HG03558 (cell line): Measurements from ENCODE around the gene ERLIN1.
A peak's percentile ranks its signal among the peaks of the same experiment; 100 is the strongest.

ENCODE experiments used
- ATAC-seq: cut with Tn5 transposase; IDR thresholded peaks from one replicate; pipeline ENCODE4 v1.9.1; 2021; ENCODE audit warnings: moderate number of reproducible peaks; ENCODE audit not compliant: unreplicated experiment; ENCODE audit errors: extremely low read depth

ERLIN1 gene

DNA sequence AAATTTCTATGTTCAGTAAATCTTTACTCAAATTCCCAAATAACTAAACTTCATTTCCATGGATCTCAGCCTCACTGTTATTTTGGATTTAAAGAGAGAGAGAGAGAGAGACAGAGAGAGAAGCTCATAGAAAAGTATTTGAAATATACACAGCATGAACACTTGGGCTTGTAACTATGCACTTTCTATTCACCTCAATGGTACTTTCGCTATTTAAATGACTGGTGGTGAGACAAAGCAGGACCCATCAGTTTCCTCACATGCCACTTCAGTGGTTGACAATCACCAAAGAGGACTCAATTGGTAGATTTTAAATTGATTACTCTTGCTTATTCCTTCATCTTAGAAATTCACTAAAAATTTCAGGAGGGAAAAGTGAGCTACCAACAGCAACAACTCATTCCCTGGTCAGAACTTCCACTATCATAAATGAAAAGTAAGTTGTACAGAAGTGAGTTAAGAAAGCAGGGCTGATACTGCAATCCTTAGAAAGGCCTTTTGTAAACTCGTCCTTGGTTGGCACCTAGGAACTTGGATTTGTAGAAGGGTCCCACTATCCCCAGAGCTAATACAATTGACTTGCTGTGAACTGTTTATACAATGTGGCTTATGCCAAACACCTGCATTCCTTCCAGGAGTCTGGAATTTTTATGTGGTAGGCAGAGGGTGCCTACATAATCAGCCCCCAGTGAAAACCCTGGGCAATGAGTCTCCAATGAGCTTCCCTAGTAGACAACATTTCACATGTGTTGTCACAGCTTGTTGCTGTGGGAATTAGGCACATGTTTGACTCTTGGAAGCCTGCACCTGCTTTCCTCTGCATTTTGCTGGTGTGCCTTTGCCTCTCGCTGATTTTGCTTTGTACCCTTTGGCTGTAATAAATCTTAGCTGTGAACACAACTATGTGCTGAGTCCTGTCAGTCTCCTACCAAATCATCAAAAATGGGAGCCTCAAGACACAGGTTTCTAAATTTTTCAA lies 10.8 kb downstream of the ERLIN1 start:
- peak; percentile 51 for ATAC-seq

- no peak for ATAC-seq
These were observed 12.8 kb downstream of the ERLIN1 start for GRCh38 chr10:100173035-100173434.

- no peak for ATAC-seq
These were observed 13.5 kb downstream of the ERLIN1 start for GRCh38 chr10:100172349-100172748.

DNA sequence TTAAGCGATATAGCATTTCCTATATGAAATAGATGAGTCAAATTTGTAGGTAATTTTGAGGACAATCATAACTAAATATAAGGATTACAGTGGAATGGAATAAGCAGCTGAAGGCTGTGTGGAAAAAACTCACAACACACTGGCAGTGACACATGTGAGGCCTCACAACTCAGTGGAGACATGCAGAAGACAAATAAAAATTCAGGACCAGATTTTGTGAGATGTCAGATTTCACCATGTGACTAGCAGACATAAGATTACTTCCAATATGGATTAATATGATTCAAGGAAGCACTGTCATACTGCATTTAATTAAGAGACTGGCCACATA lies 17.6 kb downstream of the ERLIN1 start:
- no peak for ATAC-seq

DNA sequence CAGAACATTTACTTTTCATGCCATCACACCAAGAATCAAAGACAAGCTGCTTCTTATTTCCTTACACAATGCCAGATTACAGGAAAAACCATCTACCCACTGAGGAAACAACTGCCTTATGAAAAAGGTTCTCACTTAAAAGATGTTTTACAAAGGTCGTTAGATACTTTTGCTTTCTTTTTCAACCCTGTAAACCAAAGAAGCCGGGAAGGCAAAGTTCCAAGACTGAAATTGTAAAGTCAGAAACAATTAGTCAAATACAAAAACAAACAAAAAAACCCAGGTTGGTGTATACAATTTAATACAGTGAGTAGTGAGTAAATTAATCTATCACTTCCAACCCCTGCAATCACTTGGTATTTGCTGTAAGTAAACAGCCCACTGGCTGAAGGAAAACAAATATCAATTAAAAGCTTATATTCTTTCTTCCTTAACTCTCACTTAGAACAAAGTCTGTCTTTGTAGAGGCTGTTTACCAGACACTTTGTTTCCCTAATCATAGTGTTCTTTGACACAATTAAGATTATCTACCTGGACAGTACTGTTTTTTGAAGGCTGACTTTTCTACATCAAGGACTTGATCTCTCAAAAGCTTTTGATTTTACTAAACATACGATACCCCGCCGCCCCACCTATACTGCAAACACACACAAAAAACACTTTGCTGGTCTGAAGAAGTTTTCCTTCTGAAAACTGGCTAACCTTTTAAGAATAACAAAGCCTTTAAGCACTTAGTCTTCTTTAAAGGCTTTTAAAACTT lies 18.1 kb downstream of the ERLIN1 start:
- no peak for ATAC-seq

DNA sequence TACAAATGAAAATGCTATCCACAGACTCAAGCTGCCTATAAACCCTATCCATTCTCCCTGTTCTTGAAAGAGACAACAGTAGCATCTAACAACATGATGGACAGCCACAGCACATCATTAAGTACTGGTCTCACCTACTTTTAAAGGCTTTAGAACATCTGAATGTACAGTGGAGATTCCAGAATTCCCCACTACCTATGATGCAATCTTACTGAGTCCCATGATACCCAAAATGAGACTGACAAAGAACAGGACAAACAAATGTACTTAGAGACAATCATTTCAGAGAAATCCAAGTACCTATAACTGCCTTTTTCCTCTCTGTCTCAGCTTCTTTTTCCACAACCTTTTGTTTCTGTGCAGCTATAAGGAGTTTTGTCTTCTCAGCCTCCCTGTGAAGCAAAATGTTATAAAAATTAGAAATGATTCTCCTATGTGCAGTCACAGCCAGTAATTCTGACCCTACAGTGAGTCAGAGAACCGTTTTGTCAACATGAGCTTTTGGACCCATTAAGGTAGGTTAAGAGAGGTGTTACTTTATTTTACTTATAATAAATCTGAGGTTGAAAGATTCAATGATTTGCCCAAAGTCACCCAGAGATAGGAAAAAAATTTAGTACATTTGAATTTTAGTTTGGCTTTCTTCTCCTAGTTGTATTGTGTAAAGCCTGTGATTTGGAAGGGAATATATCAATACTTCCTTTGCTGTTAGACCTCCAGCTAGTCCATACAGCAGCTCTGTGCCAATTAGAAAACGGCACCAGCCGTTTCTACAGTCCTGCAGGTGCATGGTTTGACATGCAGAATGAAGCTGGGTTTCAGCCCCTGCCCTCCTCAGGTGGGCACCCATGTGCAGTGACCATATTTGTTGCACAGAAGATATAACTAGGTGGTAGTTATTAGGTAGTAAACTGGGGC lies 21.9 kb downstream of the ERLIN1 start:
- no peak for ATAC-seq

- ATAC-seq: no peak
These were observed 23.1 kb downstream of the ERLIN1 start for GRCh38 chr10:100162696-100163095.

GRCh38 chr10:100158044-100158805 lies 27.6 kb downstream of the ERLIN1 start:
- peak; percentile 90 for ATAC-seq

- no peak for ATAC-seq
These were observed 28.7 kb downstream of the ERLIN1 start for GRCh38 chr10:100157156-100157555.

DNA sequence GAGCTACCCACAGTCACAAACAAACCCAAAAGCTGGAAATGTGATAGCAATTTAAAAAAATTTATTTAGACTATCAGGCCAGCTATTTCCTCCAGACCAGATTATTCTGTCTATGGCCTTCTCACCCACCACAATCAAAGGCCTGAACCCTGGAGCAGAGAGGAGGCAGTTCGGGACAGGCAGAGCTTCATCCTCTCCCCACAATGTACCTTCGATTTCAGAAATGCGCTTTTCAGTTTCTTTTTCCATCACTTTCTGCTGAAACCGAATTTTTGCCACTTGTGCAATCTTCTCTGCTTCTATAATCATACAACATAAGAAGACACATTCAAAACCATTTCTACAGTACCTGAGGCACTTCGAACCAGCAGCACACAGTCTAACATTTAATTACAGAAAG lies 29.9 kb downstream of the ERLIN1 start:
- no peak for ATAC-seq

DNA sequence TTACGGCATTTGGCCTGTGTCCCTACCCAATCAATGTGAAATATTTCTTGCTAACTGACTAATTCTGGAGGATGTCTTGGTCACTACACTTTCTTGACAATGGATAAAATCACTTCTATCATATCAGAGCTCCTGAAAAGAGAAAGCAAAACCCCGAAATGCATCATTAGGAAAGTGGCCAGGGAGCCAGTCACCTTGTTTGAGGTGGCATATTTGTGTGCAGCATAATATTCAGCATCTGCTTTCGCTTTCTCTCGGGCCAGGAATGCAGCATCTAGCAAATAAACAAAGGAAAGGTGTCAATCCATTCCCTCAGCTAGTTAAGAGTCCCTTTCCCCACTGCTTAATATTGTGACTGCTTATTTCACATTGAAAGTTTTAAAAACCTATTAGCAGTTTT lies 31.2 kb downstream of the ERLIN1 start:
- no peak for ATAC-seq

DNA sequence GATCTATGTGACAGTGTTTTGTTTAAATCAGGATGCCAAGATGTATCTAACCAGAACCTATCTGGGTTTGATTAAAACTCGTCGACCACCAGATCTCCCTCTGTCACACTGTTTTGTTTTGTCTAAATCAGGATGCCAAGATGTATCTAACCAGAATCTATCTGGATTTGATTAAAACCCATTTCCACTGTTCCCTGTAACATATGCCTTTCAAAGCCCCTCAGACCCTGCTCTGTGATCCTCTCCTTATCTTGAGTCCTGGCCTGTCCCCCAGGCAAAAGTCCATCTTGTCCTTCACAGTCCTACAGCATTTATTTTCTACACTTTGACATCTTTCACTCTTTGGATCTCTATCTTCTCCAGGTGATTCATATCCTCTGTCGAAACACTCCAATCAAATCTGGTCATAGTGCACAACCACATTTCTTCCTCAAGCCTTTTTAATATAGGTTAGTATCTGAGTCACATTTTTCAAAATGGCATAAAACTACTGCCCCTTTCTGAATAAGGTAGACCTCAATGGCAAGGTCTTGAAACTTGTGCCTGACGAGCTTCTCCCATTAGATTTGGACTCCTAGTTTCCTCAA lies 32.5 kb downstream of the ERLIN1 start:
- ATAC-seq: no peak

DNA sequence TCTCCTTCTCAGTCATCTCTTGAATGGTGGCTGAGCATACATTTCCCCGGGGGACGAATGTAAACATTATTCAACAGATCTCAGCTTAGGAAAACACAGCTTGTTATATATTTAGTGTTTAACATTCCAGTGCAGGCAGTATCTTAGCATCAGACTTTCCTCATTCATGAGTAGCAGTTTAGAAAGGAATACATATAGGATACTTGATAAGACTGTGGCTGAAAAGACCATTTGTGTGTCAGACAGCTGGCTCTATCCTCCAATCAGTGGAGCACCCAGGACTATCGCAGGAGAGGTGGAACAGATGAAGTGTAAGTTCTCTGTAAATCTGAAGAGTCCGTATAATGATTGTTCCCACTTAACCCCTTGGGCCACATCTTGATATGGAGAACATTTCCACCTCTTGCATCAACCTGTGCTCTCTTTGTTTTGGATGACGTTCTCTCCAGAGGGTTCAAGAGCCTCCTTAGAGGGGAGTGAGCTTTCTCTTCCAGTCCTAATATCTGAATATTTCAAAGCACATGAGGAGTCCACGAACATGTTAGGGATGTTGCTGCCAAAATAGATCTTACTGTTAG lies 34.0 kb downstream of the ERLIN1 start:
- no peak for ATAC-seq

GRCh38 chr10:100148353-100149211 lies 37.2 kb downstream of the ERLIN1 start:
- ATAC-seq: peak; percentile 56

DNA sequence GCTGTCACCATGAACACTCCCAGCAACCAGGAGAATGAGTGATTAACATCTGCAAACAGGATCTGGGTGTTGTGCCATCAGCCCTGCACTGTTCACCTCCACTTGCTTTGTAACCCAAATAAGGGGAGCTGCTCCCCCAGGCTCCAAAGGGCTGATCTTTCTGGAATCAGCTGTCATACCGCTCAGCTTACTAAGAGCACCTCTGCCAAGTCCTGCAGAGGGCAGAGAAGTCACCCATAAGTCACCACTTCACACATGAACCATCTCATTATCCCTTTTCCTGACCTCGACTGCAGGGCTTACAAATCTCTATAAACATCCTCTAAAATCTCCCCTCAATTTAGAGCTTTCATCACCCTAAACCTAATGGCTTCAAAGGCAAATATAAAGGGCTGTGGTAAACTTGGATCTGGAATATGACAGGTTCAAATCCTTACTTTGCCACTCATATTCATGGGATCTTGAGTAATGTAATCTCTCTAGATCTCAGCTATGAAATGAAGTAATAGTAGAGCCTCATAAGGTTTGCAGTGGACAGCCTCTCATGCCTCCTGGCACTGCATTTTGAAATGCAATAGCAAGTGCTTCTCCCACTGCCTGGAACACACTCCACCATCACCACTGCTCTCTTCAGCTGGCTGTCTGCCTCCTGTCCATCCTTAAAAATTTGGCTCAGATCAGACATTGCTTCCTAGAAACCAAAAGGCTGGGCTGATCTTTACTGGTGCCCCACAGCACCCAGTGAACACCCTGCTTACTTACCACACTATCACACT lies 38.8 kb downstream of the ERLIN1 start:
- ATAC-seq: no peak

GRCh38 chr10:100146398-100146797 lies 39.4 kb downstream of the ERLIN1 start:
- ATAC-seq: no peak

DNA sequence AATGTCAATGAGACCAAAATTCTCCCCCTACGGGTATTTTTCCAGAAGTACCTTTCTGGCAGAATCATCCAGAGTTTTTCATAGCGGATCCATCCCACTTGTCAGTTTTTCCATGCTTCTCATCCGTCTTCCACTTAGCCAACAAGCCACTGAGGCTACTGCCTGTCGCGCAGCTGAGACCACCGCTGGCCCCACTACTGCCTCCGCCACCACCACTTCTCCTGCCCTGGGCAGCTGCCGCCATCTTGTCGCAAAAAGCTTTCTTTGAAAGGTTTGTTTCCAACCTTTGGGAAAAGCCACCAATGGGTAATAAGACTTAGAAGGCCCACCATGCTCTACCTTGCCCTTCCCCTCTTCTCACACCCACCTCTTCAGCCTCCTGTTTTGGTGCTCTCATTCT lies 42.1 kb downstream of the ERLIN1 start:
- no peak for ATAC-seq
